HG02852 (cell line): ENCODE data around the gene MAPK12.

Source experiments
- ATAC-seq: cut with Tn5 transposase; IDR thresholded peaks from one replicate; pipeline ENCODE4 v1.9.1; 2021; ENCODE audit warnings: mild to moderate bottlenecking, moderate library complexity; ENCODE audit not compliant: unreplicated experiment

The MAPK12 gene

DNA sequence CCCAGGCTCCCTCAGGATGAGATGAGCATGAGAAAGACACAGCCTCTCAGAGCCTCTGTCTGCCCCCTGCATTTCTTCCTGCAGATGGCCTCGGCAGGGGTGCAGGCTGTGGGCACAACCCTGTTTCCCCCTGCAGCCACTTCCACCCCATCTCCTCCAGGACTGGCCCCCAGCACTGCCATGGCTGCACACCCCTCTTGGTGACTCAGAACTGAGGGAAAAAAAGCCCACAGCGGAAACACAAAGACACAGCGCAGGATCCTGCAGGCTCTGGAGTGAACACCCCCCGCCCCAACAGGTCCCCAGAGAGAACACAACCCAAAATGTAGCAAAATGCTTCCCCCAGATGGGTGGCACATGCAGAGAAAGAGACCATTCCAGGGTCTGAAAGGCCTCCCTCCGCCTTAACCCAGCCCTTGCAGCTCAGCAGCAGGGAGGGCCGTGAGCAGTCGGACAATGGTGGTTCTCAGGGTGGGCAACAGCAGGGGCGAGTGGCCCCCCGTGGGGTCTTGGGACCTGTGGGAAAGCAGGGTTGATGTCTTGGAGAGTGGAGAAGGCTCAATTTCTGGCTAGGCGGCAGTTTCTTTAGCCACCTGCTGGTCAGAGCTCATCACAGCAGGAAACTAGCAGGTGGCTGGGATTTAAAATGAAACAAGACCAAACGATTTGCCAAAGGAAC is 24.6 kb downstream of the MAPK12 start:
- no peak for ATAC-seq

DNA sequence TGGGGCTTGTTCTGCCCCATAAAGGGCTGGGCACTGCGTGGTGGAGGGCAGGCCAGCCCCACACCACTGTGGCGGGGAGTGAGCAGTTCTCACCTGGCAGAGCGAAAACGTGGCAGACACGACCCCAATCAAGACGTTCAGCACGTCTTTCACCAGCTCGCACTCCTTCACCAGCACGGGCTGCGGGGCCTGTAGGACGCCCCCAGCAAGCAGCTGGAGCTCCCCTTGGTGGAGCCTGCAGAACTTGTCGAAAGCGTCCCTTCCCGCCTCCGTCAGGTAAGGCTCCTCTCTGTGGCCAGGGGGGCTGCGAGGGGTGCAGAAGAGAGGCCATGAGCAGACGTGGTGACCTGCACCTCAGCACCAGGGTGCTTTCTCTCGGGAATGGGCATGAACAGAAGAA is 28.3 kb downstream of the MAPK12 start:
- no peak for ATAC-seq

DNA sequence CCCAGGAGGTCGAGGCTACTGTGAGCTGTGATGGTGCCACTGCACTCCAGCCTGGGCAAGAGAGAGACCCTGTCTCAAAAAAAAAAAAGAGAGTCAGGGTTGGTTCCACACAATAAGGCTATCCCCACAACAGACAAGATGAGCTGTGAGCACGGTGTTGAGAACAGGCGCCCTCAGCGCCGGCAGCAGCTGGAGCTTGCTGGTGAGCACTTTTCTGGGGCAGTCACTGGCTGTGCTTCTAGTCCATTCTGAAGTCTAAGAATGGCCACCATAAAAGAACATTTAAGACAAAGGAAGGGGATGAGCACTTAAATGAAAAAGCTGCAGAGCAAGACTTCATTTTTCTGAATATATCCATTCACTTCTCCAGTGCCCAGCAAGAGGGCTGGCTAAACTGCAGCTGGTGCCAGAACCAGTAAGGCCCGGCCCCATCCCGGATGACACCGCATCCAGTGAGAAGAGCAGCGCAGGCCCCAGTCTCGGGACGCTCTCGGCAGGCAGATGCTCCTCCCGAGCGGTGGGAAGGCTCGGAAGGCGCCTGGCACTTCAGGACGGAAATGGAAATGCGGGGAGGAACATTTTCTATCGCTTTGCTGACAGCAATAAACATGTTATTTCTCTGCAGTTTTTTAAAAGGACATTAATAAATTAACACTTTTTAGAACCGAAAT is 28.9 kb downstream of the MAPK12 start:
- no peak for ATAC-seq

DNA sequence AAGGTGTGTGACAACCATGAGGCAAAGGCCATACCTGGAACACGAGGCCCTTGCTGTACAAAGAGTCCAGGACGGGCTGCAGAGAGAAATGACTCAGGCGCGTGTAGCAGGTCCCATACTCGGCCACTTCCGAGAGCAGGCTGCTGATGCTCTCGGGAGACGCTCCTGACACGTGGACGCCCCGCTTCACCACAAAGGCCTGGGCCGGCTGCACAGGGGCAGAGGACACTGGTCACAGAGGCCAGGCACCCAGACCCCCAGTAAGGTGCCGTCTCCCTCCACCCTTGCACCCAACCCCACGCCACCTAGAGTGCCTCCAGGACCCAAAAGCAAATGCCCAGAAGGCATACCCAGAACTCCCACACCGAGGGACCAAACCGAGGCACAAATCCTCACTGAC is 32.1 kb downstream of the MAPK12 start:
- ATAC-seq, result no peak

DNA sequence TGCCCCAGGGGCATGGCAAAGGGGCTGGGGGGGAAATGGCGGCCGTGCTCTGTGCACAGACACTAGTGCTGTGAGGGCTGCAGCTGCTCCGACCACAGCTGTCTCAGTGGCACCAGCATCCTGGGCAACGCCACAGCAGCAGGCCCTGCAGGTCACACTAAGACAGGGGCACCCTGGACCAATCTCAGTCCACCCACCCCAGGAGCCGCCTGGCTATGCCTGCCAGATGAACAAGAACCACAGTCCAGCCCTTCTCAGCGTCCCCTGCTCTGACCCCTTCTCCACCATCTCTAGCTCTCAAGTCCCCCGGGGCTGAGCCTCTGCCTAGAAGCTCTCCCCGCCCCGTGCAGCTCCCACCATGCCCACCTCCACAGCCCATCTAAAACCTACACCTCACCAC is 33.1 kb downstream of the MAPK12 start:
- no peak for ATAC-seq

DNA sequence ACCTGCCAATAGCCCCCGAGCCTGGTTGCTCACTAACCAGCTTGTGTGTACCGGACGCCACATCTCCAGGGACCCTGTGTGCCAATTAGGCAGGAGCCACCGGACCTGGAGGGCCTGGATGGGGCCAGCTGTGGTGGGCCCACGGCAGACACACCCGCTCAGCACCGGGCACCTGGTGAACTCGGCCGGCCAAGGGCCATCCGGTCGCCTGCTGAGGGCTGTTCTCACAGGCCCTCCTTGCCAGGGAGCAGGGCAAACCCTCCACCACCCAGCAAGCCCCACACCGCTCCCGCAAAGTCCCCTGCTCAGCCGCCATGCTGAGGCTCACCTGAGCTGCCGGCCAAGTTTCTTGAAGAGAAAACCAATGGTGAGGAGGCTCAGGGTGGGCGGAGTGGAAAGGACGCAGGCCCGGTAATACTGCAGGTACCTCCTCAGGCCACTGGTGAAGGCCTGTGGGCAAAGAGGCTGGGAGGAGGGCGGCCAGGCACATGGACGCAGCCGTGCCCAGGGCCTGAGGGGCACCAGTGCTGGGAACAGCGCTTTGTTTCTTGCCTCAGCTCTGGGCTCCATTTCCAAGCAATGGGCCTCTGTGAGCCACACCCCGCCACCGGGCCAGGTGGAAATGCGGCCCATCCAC is 33.8 kb downstream of the MAPK12 start:
- no peak for ATAC-seq

DNA sequence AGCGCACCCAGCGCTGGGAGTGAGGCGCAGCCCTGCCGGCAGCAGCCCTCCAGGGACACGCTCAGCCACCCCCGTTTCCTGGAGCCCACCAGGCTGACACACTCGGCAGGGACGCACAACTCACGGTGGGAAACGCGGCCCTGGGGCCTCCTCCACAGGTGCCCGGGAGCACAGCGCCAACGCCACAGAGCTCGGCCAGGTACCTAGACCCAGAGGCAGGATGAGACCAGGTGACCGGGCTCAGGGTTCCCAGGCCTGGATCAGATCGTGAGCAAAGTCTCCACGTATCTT is 34.7 kb downstream of the MAPK12 start:
- ATAC-seq, result no peak

DNA sequence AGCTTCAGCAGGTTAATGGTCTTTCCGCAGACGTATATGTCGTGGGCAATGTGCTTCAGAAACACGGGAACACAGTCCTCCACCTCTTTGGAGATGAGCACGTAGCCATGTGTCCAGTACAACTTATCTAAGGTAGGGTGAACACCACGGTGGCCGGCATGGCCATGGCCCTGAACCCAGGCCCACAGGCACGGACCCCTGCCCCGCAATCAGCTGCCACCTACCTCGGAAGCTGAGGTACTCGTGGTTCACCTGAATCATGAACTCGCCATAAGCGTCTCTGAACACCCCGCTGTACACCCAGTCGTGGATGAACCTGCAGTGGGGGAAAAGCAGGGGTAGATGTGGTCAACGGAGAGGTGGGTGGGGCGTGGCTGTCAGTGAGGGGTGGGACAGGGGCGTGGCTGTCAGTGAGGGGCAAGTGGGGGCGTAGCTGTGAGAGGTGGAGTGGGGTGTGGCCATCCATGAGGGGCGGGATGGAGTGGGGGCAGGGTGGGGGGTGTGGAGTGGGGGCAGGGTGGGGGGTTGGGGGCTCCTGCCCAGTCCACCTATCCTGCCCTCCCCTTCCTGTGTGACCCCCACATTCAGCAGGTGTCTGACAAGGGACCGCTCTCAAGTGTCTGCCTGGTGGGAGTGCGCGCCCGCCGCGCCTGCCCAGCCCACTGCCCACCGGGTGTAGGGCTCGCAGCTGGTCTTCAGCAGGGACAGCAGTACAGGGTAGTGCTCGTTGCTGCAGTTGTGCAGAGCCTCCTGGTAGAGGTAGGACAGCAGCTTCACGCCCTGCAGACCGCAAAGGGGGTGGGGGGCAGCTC is 35.2 kb downstream of the MAPK12 start:
- no peak for ATAC-seq

DNA sequence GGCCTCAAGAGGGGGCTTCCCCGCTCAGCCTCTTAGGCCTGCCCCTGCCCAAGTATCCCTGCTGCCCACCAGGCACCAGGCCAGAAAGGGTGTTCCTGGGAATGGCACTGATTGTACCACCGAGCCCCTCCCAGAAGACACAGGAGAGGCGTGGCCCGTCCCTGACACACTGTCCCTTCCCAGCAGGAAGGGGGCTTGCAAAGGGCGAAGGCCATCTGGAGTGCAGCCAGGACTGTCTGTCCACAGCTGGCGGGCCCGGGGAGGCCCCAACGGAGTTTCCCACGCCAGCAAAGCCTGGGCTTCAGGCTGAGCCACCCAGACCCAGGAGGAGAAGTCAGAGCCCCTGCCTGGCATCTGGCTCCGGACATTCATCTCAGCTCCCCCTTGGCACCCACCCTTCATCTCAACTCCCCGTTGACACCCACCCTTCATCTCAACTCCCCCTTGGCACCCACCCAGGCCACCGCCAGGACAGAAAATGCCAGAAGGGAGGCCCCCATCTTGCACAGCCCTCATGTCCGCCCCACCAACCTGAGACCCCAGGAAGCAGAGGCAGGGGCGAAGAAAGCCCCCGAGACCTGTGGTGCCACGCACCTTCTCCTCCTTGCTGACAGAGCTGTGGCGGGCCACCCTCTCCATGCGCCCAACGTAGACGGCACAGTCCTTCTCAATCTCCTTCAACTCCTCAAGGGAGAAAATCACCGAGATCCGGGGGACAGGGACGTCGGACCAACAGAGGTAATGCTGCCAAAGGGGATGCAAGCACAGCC is 36.1 kb downstream of the MAPK12 start:
- ATAC-seq, result no peak

DNA sequence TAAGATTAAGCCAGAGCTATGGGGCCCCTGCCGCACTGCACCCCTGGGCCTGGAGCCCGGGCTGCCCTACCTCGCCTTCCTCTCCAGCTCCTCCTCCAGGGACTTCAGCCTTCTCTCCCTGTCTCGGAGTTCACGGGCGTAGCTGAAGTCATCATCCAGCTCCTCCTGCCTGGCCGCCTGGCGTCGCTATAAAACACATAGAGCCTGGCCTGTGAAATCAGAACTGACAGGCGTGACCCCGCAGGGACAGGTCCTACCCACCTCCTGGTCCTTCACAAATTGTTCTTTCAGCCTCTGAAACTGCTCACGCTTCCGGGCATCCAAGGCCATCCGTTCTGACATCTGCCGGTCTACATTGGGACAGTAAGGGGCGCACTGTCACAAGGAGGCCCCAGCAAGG is 37.4 kb downstream of the MAPK12 start:
- no peak for ATAC-seq

DNA sequence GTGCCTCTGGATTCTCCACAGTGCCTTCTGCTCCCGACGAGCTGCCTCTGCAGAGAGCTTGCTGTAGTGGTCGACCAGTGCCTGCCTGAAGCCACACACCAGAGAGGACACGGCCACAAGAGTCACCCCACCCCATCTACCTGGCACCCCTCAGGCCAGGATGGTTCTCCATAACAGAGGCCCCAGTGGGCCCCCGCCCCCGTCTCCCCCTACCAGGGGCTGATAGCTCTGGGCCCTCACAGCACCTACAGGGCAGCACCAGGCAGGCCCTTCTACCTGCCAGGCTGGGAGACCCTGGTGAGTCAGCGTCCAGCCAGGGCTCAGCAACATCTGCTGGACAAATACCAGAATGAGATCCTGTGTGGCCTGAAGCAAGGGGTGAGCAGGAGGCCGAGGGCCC is 39.0 kb downstream of the MAPK12 start:
- ATAC-seq, result no peak

DNA sequence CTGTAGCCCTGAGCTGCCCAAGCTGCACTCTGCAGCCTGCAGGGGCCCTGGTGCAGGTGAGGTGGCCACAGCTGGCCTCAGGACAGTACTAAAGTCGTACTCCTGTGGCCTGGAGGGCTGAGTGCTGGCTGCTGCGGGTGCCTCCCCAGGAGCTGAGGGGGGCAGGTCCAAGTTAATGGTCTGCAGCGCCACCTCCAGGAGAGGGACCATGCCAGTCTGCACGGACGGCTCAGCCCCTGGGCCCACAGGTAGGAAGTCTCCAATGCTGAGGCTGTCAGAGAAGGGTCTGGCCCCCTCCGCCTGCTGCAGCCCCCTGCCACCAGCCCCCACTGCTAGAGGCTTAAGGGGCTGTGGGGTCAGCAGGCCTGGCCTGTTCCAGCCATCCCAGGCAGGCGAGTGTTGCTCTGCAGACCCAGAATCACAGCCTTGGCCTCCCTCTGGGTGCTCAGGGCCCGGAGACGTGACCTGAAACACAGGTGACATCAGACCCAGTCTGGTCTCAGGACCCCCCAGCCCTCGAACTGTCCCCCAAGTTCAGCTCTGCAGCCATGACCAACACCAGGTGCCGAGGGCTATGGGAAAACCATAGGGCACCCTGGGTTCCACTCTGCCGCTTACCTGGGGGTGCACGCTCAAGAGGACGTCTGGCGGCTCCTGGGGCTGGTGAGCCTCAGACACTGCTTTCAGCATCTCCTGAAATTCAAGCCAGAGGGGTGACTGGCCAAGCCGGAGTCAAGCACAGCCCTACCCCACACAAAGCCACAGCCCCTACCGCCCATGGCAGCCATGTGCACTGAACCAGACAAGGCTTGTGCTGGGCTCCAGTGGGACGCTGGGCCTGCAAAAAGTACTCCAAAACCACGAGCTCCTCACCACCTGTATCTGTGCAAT is 39.8 kb downstream of the MAPK12 start:
- no peak for ATAC-seq

DNA sequence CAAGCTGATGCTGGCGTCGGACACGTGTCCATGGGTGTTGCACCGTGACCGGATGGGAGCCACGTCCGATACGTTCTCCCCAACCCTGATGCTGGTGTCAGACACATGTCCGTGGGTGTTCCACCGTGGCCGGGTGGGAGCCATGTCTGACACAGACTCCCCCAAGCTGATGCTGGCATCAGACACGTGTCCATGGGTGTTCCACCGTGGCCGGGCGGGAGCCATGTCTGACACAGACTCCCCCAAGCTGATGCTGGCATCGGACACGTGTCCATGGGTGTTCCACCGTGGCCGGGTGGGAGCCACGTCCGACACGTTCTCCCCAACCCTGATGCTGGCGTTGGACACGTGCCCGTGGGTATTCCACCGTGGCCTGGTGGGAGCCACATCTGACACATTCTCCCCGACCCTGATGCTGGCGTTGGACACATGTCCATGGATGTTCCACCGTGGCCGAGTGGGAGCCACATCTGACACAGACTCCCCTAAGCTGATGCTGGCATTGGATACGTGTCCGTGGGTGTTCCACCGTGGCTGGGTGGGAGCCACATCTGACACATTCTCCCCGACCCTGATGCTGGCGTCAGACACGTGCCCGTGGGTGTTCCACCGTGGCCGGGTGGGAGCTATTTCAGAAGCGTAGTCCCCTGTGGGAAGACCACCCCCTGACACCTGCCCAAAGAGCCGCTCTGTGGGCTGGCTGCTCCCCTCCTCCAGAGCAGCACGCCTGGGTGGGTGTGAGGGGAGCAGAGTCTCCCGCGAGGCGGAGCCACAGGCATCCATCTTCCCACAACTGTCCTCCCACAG is 40.7 kb downstream of the MAPK12 start:
- ATAC-seq, result no peak

DNA sequence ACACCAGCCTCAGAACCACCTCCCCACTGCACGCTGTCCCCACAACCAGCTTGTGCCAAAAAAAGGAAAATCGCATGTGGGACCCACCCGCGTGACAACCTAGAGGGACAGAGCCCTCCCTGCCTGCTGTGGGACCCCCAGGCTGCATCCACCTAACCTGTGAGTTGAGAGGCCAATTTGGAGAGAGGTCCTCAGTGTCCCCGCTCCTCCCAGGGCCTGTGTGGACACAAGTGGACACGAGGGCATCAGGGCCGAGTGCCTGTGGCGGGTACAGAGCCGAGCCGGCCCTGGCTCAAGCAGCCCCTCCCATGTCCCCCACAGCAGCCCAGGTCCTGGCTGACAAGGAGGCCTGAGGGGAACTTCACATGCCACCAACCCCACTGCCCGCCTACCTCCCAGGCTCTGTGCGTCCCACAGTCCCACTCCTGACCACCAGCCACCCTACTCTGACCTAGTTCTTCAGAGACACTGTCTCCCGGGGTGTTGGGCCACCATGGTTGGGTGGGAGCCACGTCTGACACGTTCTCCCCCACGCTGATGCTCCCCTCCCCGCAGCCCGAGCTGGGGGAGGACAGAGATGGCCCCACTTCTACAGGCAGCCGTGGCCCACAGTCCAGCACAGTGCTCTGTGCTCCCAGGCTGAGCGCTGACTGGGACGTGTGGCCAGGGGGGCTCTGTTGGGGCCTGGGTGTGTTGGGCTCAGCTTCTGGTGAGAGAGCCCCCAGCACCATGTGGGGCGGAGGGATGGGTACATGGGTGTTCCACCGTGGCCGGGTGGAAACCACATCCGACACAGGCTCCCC is 41.5 kb downstream of the MAPK12 start:
- no peak for ATAC-seq

DNA sequence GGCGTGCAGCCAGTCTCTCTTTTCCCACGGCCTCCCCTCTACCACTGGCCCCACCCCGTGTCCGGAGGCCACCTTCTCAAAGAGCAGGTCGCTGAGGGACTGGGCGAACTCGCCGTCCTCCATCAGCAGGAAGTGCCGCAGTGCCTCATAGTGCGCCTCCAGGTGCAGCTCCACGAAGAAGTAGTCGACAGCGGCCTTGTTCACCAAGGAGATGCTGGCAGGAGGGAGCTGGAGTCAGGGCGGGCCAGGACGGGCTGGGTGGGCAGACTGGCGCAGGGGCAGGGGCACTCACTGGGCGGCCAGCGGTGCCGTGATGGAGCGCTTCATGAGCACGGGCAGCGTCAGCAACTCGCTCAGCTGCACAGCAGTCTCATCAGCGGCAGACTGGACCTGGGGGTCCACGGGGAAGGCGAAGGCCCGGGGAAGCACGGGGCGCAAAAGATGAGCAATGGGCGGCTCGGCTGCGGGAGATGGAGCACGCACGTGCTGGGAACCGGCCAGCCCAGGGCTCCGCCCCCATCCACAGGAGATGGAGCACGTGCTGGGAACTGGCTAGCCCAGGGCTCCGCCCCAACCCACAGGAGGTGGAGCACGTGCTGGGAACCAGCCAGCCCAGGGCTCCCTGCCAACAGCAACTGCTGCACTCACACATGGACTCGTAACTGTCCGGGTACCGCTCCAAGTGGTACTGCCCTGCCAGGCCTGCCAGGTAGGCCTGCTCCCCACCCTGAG is 42.3 kb downstream of the MAPK12 start:
- no peak for ATAC-seq

DNA sequence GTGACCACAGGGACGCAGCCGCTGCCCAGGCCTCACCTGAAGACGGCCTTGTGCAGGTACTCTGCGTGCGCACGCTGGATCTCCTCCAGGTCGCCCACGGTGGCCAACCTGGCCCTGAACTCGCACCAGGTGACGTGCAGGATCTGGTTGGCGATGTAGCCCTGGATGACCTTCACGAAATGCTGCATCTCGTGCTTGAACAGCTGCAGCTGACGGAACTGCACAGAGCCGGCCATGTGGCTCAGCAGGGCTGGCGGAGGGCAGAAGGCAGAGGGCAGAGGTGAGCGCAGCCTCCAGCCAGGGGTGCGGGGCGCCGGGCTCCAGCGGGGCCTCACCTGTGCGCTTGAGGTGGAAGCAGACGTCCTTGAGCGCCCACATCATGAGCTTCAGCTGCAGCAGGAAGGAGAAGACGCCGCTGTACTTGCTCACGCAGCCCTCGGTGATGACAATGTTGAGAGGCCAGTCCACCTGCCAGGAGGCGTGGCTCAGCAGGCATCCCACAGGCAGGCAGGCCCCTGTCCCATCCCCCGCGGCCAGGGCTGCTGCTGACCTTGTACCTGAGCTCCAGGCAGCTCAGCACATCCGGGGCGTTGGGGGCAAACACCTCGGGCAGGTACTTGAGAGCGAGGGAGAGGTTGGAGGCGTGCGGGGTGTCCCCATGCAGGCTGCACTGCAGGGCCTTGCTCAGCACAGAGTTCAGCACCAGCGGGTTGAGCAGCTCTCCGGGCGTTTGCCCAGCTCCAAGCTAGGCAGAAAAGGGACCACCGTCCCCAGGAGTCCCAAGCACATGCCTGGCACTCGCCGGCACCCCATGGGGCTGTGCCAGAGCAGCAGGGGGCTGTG is 43.1 kb downstream of the MAPK12 start:
- ATAC-seq, result no peak
